Activated CD8-positive, alpha-beta memory T cell treated with anti-CD3 and anti-CD28 coated beads, Interleukin-2, amount 50 U/mL, for 4 hours (primary cell): Measurements from ENCODE around the gene ARL8B.
"Not testable (repeated sequence)": the region's sequence is repeated elsewhere in the genome, so short reads cannot be mapped to it uniquely, and the experiment has no call there.

Source experiments
- DNase-seq: peaks from one replicate; pipeline ENCODE4 v3.0.0-alpha.2; 2020

ARL8B gene

DNA sequence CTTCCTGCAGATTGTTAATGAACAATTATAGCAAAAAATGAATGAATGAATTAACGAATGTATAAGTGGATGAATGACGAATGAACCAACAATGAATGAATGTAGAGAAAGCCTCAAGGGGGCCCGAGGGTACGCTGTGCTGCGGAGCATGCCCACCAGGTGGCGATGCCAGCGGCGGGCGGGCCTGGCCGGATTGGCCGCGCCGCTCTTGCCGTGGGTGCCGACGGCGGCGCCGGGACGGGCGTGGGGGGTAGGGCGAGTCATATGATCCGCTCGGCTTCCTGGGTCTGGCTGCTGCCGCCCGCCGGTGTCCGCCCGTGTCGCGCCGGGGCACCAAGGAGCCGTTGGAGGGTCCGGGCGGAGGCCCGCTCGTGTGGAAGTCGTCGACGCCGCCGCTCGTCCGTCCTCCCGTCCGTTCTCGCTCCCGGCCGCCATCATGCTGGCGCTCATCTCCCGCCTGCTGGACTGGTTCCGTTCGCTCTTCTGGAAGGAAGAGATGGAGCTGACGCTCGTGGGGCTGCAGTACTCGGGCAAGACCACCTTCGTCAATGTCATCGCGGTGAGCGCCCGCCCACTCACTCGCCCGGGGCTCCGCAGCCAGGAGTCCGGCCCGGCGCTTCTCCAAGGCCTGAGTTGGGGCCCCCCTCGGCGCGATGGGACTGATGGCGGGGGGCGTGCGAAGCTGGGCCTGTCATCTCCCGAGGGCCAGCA lies at the start of gene ARL8B:
TSS of gene ARL8B (plus strand) at position 263 of the 711 bp plus-strand sequence. CDS start at position 437, 174 bp downstream.
- DNase-seq: peak; percentile 93

GRCh38 chr3:5073374-5074085 lies 48.6 kb upstream of the ARL8B start:
- no peak for DNase-seq

GRCh38 chr3:5078151-5078550 lies 43.9 kb upstream of the ARL8B start:
- no peak for DNase-seq

GRCh38 chr3:5079761-5080160 lies 42.3 kb upstream of the ARL8B start:
- DNase-seq: no peak

DNA sequence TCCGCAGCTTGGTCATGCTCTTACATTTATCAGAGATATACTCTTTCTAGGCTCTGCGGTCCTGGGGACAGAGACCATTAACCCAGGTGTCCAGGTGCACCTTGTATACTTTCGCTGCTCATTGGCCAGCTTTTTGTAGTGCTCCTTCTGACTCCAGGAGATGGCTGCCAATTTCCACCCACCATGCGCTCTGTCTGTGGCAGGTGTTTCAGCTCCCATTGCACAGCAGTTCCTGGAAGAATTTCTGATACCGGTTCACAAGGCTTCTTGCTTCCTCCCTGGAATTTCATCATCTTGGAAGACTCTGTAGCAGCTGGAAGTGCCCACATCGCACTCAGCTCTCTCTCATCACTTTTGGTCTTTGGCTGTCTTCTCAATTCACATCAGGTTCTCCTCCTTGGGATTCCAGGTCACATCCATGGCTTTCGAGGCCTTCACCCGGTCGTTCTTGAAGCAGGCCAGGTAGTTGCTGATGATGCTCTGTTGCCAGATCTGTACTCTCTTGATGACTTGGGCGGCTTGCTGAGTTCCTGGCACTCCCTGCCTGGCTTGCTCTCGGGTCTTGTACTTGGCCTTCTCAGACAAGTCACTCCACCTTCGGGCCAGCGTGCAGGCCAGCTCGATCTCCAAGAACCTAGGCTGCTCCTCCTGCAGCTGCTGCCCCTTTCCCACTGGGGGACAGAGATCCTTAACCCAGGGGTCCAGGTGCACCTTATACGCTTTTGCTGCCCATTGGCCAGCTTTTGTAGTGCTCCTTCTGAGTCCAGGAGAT lies 41.1 kb upstream of the ARL8B start:
- DNase-seq: no peak

GRCh38 chr3:5081973-5082788 lies 39.9 kb upstream of the ARL8B start:
- DNase-seq: not testable (repeated sequence)

DNA sequence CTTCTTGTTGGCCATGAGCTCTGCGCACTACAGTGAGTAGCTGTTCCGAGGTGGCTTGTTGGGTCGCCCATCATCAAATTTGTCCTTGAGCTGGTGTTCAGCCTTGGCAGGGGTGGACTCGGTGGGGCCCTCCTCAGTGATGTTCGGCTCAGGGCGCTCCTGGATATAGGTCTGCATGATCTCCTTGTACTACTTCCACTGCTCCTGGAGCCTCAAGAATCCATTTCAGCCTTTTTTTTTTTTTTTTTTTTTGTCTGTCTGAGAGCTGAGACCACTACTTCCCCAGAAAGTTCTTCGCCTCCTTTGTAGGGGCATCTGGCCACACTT lies 39.3 kb upstream of the ARL8B start:
- no peak for DNase-seq

GRCh38 chr3:5084224-5084623 lies 37.9 kb upstream of the ARL8B start:
- DNase-seq: no peak

GRCh38 chr3:5086708-5087107 lies 35.4 kb upstream of the ARL8B start:
- DNase-seq: no peak

GRCh38 chr3:5087209-5087608 lies 34.9 kb upstream of the ARL8B start:
- DNase-seq: no peak

- no peak for DNase-seq
Observed at GRCh38 chr3:5090197-5090596, 31.9 kb upstream of the ARL8B start.

- no peak for DNase-seq
Observed at GRCh38 chr3:5092018-5092417, 30.1 kb upstream of the ARL8B start.

DNA sequence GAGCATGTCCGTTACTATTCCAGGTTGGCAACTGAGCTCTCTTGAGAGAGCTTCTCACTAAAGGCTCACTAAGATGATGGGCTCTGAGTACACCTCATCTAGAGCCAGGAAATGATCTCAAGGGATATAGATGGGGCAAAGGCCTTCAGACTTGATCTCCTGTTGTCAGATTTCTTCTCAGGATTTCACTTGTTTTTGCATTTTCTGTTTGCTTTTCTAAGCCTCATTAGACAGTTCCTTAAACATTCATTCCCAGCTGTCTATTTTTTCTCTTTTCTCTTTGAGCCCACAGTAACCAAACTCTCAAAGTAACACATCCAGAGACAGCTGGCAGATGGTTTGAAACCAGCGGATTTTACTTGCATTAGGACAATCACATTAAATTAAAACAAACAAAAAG lies 28.4 kb upstream of the ARL8B start:
- no peak for DNase-seq

DNA sequence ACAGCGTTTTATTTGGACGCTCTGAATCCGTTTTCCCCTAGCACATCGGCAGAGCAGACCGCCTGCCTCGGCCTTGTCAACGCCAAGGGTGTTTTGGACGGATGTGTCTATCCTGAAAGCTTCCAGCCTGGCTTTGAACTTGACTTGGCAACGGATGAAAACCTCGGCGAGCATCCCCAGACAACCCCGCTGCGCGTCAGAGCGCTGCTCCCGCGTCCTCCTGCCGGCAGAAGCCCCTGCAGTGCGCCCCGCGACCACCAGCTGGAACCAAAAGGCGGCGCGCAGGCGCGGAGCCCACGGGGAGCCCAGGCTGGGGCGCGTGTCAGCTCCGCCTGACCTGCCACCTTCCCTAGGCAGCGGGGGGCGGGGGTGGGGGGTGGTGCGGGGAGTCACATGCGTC lies 26.2 kb upstream of the ARL8B start:
- DNase-seq: no peak

GRCh38 chr3:5096336-5097008 lies 25.6 kb upstream of the ARL8B start:
- no peak for DNase-seq

DNA sequence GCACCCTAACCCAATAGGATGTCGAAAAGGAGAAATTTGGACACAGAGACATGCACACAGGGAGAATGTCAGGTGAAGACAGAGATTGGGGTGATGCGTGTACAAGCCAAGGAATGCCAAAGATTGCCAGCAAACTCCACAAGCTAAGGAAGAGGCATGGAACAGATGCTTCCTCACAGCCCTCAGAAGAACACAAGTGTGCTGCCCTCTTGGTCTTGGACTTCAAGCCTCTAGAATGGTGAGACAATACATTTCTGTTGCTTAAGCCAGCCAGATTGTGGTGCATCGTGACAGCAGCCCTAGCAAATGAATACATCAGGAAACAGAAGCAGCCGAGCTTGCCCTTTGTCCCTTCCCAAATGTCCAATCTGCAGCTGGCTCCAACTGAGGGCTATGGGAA lies 23.7 kb upstream of the ARL8B start:
- no peak for DNase-seq

DNA sequence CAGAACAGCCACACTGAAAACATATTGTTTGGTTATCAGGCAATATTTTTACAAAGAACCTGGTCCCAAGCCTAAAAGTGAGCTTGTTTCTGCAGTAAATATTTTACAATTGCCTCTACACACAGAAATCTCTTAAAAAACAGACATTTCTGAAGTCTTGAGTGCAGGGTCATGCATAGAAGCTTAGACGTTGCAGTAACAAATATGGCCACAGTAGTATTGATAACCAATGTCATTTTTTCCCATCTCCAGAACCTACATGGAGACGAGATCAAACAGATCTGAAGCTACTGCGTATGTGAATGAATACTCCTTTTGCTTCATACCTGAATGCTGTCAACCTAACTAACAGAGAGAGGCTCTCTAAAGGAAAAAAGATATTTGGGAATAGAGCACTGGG lies 19.6 kb upstream of the ARL8B start:
- DNase-seq: no peak

GRCh38 chr3:5103743-5104142 lies 18.3 kb upstream of the ARL8B start:
- DNase-seq: no peak

DNA sequence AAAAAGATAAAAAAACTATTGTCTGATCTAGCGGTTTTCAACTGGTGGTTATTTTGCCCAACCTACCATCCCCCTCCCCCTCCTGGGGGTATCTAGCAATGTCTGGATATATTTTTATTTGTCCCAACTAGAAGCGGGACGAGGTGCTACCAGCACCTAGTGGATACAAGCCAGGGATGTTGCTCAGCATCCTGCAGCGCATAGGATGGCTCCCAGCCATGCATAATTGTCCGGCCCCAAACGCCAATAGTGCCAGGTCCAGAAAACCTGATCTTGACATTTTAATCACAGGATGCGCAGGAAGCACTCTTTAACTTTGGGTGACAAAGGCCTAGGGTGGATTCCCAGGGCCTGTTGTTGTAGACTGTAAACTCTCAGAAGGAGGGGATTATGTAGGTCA lies 17.0 kb upstream of the ARL8B start:
- DNase-seq: no peak

GRCh38 chr3:5106371-5106770 lies 15.7 kb upstream of the ARL8B start:
- DNase-seq: not testable (repeated sequence)

GRCh38 chr3:5106933-5107334 lies 15.2 kb upstream of the ARL8B start:
- DNase-seq: not testable (repeated sequence)

DNA sequence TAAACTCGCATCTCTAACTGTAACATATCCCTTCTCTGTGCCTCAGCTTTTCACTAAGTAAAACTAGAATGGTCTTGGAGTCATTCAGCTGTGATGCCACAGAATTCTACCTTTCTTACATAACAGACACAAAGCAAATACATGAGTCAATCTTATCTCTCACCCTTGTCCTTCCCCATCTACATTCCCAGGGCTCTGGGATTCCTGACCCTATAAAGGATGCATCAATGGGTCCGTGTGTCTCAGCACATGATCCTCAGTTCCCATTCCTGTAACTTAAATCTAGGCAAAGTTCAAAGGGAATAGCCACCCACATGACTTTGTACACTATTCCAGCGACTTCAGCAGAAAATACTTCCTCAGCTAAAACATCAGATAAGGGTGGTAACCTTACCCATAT lies 11.8 kb upstream of the ARL8B start:
- no peak for DNase-seq

DNA sequence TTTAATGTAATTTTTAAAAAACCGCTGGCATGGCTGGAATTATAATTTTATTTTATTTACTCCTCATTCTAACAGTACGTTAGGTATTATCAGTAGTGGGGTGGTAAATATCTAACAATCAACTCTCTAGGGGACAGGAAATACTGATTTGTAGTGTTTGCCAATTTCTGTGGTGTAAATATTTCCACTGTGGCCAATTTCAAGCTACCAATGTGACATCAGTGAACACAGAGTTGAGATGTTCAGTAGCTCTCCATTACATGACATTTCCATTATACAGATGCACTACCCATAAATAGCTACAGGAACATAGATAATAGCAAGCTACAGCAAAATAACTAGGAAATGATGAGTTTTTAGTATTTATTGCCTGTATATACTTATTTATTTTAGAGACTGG lies 10.0 kb upstream of the ARL8B start:
- DNase-seq: no peak
